Posterior vena cava (tissue), 2 donors: ENCODE measurements around the gene HYAL4. TPM values are rescaled to one million over a fixed set of nuclear protein-coding genes. Genes with fewer than 3 reads are reported as not detected.
"Not testable (repeated sequence)": the region's sequence is repeated elsewhere in the genome, so short reads cannot be mapped to it uniquely, and the experiment has no call there.

ENCODE experiments used
- DNase-seq: peaks from one replicate; pipeline ENCODE4 v3.0.0-alpha.2; 2020; ENCODE audit warnings: low spot score
- intact Hi-C, 2 donors: fragments of 100-400 bp; cut with DNase I; formaldehyde crosslinking; loops; one replicate each; pipeline versions ENCODE4 v1.14.1 to v1.14.2; 2022 to 2023
- total RNA-seq, 2 donors: library from RNA; stranded (reverse); fragmentation: NEBNext Ultra II Directional; extraction: Animal tissue kit (Norgen Biotek cat#: 25700); gene quantifications; one replicate each; pipeline ENCODE4 v1.2.1, GENCODE V29; 2021
- donor health status: DM: yes; HTN: yes; CAD: no.
- donor health status: DM: yes; HTN: yes; CAD: no.

HYAL4 gene
- total RNA-seq, 2 donors from 2014 or later, result not detected

- DNase-seq, result no peak
- intact Hi-C loops, result no loop called here
These were observed 851 bp downstream of the HYAL4 start for GRCh38 chr7:123845823-123846216.

GRCh38 chr7:123846217-123846891 lies 1.4 kb downstream of the HYAL4 start:
- intact Hi-C loops, result no loop called here

GRCh38 chr7:123847868-123848267 lies 2.9 kb downstream of the HYAL4 start:
- intact Hi-C loops, result no loop called here
- no peak for DNase-seq

More at GRCh38 chr7:123846217-123846891, 1.4 kb downstream of the HYAL4 start:
- no peak for DNase-seq

- no peak for DNase-seq
- intact Hi-C loops, result no loop called here
These were observed 4.9 kb downstream of the HYAL4 start for GRCh38 chr7:123849855-123850254.

GRCh38 chr7:123851404-123851803 lies 6.4 kb downstream of the HYAL4 start:
- DNase-seq, intact Hi-C loops: not testable (repeated sequence)

- DNase-seq, intact Hi-C loops: not testable (repeated sequence)
These were observed 9.3 kb downstream of the HYAL4 start for GRCh38 chr7:123854291-123854690.

GRCh38 chr7:123856428-123856827 lies 11.5 kb downstream of the HYAL4 start:
- intact Hi-C loops, DNase-seq: not testable (repeated sequence)

- no peak for DNase-seq
- intact Hi-C loops, result loop anchor here in 1 of 2 donors (10.0 kb wide), 1 partner anchor 186 kb away; no protein-coding TSS in a partner anchor
These were observed 15.9 kb downstream of the HYAL4 start for GRCh38 chr7:123860848-123861247.

- no peak for DNase-seq
- intact Hi-C loops, result loop anchor here in 1 of 2 donors (10.0 kb wide), 1 partner anchor 188 kb away; no protein-coding TSS in a partner anchor
These were observed 17.8 kb downstream of the HYAL4 start for GRCh38 chr7:123862775-123863174.

GRCh38 chr7:123863461-123863860 lies 18.5 kb downstream of the HYAL4 start:
- intact Hi-C loops, result loop anchor here in 1 of 2 donors (10.0 kb wide), 1 partner anchor 189 kb away; no protein-coding TSS in a partner anchor
- DNase-seq, result no peak

- DNase-seq, result no peak
- intact Hi-C loops, result loop anchor here in 1 of 2 donors (10.0 kb wide), 1 partner anchor 189 kb away; no protein-coding TSS in a partner anchor
These were observed 19.0 kb downstream of the HYAL4 start for GRCh38 chr7:123864012-123864411.

- intact Hi-C loops, result loop anchor here in 1 of 2 donors (10.0 kb wide), 1 partner anchor 190 kb away; no protein-coding TSS in a partner anchor
- no peak for DNase-seq
These were observed 19.5 kb downstream of the HYAL4 start for GRCh38 chr7:123864436-123864835.

- DNase-seq, result no peak
- intact Hi-C loops, result loop anchor here in 1 of 2 donors (10.0 kb wide), 1 partner anchor 190 kb away; no protein-coding TSS in a partner anchor
These were observed 20.0 kb downstream of the HYAL4 start for GRCh38 chr7:123864966-123865365.

- intact Hi-C loops, result loop anchor here in 1 of 2 donors (10.0 kb wide), 1 partner anchor 191 kb away; no protein-coding TSS in a partner anchor
- DNase-seq, result no peak
These were observed 20.6 kb downstream of the HYAL4 start for GRCh38 chr7:123865517-123866117.

- intact Hi-C loops, result loop anchor here in 1 of 2 donors (10.0 kb wide), 1 partner anchor 192 kb away; no protein-coding TSS in a partner anchor
- no peak for DNase-seq
These were observed 22.3 kb downstream of the HYAL4 start for GRCh38 chr7:123867225-123867624.

- no peak for DNase-seq
- intact Hi-C loops, result no loop called here
These were observed 27.3 kb downstream of the HYAL4 start for GRCh38 chr7:123871998-123872867.

- intact Hi-C loops, result no loop called here
- no peak for DNase-seq
These were observed 27.9 kb downstream of the HYAL4 start for GRCh38 chr7:123872908-123873307.

GRCh38 chr7:123876557-123877256 lies 31.7 kb downstream of the HYAL4 start:
- no peak for DNase-seq
- intact Hi-C loops, result no loop called here

- DNase-seq, result no peak
- intact Hi-C loops, result no loop called here
These were observed 34.7 kb downstream of the HYAL4 start for GRCh38 chr7:123879628-123880027.
